Measurements from ENCODE around the gene EML4. TPM values are rescaled to one million over a fixed set of nuclear protein-coding genes. Genes with fewer than 3 reads are reported as not detected.
"Not testable (repeated sequence)": the region's sequence is repeated elsewhere in the genome, so short reads cannot be mapped to it uniquely, and the experiment has no call there.

The EML4 gene
- polyA plus RNA-seq, 1 experiment, result 19.1 TPM

DNA sequence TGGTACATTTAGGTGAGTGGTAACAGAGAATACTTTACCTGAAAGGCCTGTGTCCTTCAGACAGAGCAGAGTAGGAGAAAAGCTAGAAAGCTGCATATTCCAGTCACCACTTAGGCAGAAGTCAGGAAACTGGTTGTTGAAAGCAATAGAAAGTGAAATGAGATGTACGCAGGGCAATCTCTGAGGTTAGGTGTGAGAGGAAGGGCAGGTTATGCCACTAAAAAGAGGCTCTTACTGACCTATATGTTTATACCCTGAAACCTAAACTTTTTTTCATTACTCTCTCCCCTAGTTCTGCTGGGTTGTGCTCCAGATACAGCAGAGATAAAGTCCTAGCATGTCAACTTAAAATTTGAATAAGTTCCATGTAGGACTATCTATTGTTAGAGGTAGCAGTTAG lies 98.4 kb downstream of the EML4 start:
- ChIA-PET POLR2A (no interaction called here), CTCF (interaction anchor here (0.7 to 0.9 kb wide), 2 partner anchors 10 to 128 kb away, joined by 3 read pairs; no protein-coding TSS in a partner anchor)
- Histone ChIP-seq H3K4me3 (ENCODE audit: low read depth, low read length) (no peak overlapping the region), H3K27me3 (ENCODE audit: control insufficient read depth, insufficient read depth, low read length) (no peaks in the 10 kb centered on the region), H3K36me3 (ENCODE audit: control insufficient read depth, insufficient read depth, low read length) (no peaks in the 10 kb centered on the region)
- DNase-seq (ENCODE audit: low read depth), result no peak
- TF ChIP-seq CTCF (IDR thresholded peaks at IDR 0.05; ENCODE audit: insufficient read depth, low read depth, low read length), result no peak

DNA sequence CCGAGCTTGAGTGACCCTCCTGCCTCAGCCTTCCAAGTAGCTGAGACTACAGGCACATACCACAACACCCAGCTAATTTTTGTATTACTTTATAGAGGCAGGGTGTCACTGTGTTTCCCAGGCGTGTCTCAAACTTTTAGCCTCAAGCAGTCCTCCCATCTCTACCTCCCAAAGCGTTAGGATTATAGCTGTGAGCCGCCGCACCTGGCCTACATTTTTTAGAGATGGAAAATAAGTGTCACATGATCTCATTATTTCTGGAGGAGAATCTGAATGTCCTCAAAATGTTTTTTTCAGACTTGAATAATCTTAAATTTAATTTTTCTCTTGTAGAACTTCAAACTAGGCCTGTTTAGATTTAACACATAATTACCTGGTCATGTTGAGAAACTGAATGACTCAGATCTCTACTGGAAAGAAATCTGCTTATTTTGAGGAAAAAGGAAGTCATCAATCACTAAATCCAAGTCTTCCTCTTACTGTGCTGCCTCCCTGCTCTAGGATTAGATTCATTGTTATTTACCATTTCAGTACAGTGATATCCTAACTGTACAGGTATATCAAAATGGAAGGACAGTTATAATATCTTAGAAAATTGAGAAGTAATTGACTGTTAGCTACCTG lies 99.5 kb downstream of the EML4 start:
- no peak for DNase-seq (ENCODE audit: low read depth)
- CTCF ChIA-PET, result no interaction called here
- POLR2A ChIA-PET, result no interaction called here
- H3K36me3 ChIP-seq (ENCODE audit: control insufficient read depth, insufficient read depth, low read length), result no peaks in the 10 kb centered on the region
- H3K27me3 ChIP-seq (ENCODE audit: control insufficient read depth, insufficient read depth, low read length), result no peaks in the 10 kb centered on the region
- TF ChIP-seq CTCF (IDR thresholded peaks at IDR 0.05; ENCODE audit: insufficient read depth, low read depth, low read length), result no peak
- H3K4me3 ChIP-seq (ENCODE audit: low read depth, low read length), result no peak overlapping the region

GRCh38 chr2:42270757-42271156 lies 101.6 kb downstream of the EML4 start:
- ChIA-PET POLR2A (no interaction called here), CTCF (no interaction called here)
- Histone ChIP-seq H3K36me3 (ENCODE audit: control insufficient read depth, insufficient read depth, low read length) (no peaks in the 10 kb centered on the region), H3K4me3 (ENCODE audit: low read depth, low read length) (no peak overlapping the region), H3K27me3 (ENCODE audit: control insufficient read depth, insufficient read depth, low read length) (no peaks in the 10 kb centered on the region)
- no peak for DNase-seq (ENCODE audit: low read depth)
- no peak for TF ChIP-seq CTCF (IDR thresholded peaks at IDR 0.05; ENCODE audit: insufficient read depth, low read depth, low read length)

DNA sequence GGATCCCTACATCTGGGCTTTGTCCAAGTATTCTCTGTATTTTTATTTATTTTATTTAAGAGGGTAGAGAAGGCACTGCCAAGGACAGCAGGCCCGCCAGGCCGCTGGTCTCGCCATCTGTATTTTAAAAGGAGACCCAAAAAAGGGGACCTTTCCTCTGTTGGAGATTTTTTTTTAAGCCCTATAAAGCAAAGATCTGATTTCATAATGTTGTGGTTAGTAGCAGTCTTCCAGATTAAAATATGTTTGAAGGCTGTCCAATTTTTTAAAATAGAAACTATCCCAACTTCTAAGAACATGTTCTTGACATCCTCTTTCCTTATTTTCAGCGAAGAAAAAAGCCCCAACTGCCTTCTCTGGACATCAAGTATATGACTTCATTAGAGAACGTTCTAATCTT lies 102.1 kb downstream of the EML4 start:
- H3K27me3 ChIP-seq (ENCODE audit: control insufficient read depth, insufficient read depth, low read length); H3K4me3 ChIP-seq (ENCODE audit: low read depth, low read length); H3K36me3 ChIP-seq (ENCODE audit: control insufficient read depth, insufficient read depth, low read length); POLR2A ChIA-PET; CTCF ChIA-PET; DNase-seq (ENCODE audit: low read depth): not testable (repeated sequence)

- no peaks in the 10 kb centered on the region for H3K36me3 ChIP-seq (ENCODE audit: control insufficient read depth, insufficient read depth, low read length)
- ChIA-PET POLR2A (no interaction called here), CTCF (interaction anchor here (0.7 kb wide), 1 partner anchor 15 kb away, joined by 6 read pairs; no protein-coding TSS in a partner anchor)
- DNase-seq (ENCODE audit: low read depth), result no peak
- no peaks in the 10 kb centered on the region for H3K27me3 ChIP-seq (ENCODE audit: control insufficient read depth, insufficient read depth, low read length)
- no peak for TF ChIP-seq CTCF (IDR thresholded peaks at IDR 0.05; ENCODE audit: insufficient read depth, low read depth, low read length)
- no peak overlapping the region for H3K4me3 ChIP-seq (ENCODE audit: low read depth, low read length)
These were observed 105.7 kb downstream of the EML4 start for GRCh38 chr2:42274863-42275262.

All from BJ (cell line).